ENCODE measurements around the gene PRMT9. TPM values are rescaled to one million over a fixed set of nuclear protein-coding genes. Genes with fewer than 3 reads are reported as not detected.

Gene PRMT9
- total and polyA plus RNA-seq, 9 of the 15 experiments (the other 6 are each of a cell fraction or from before 2014, with no cell fraction given): 3.5 to 15.6 (median 7.2) TPM

GRCh38 chr4:147599206-147599605, 84.8 kb downstream of the PRMT9 start:
- WGBS (ENCODE audit: insufficient coverage, low coverage, missing lambda C conversion rate): 0% methylated on average over 1 of the region's 1 CpG
- ATAC-seq (no peak), DNase-seq (ENCODE audit: extremely low read depth in 1 of 4, low spot score in 3 of 4) (no peak), FAIRE-seq (no peak)
- intact Hi-C loops (cut with micrococcal nuclease) (no loop called here), in situ Hi-C loops (cut with MboI) (loop anchor here (10.0 to 25.0 kb wide), 2 partner anchors 434 to 587 kb away; no protein-coding TSS in a partner anchor)
- Histone ChIP-seq H3K79me2 (ENCODE audit: control insufficient read depth, insufficient read depth, low read length) (no peaks in the 10 kb centered on the region), H3K9me3 (replicated peaks; ENCODE audit: control insufficient read depth, insufficient read depth, low read depth, low read length) (no peaks in the 10 kb centered on the region), H3K27ac (ENCODE audit: extremely low read depth, low read depth, low read length) (no peak overlapping the region), H2AFZ (ENCODE audit: low read depth, low read length) (no peak overlapping the region), H3K9me1 (ENCODE audit: control insufficient read depth, insufficient read depth, low read length) (no peaks in the 10 kb centered on the region), H4K20me1 (replicated peaks; ENCODE audit: control insufficient read depth, insufficient read depth, low read length) (no peaks in the 10 kb centered on the region), H3K27me3 (ENCODE audit: control insufficient read depth in 2 of 2, insufficient read depth in 2 of 2, low read length in 2 of 2) (peaks cover 0 to 12% of the 10 kb centered on the region in 2 experiments; a peak in 1 of 5 replicates), H3K9ac (ENCODE audit: insufficient read depth in 1 of 2, low read depth in 2 of 2, low read length in 2 of 2) (no peak overlapping the region), H3K4me1 (replicated peaks in 1 of 2; ENCODE audit: control insufficient read depth in 2 of 2, insufficient read depth in 2 of 2, low read length in 2 of 2) (no peaks in the 10 kb centered on the region), H3K36me3 (ENCODE audit: control insufficient read depth, insufficient read depth, low read length) (no peaks in the 10 kb centered on the region), H3K4me3 (no peak overlapping the region), H3K4me2 (ENCODE audit: insufficient read depth, low read length) (no peak overlapping the region)
- ChIA-PET CTCF (ENCODE audit: low intra/inter-chr PET ratio) (no interaction called here), POLR2A (interaction anchor here (1.2 kb wide), 2 partner anchors 18 to 21 kb away, joined by 3 to 5 read pairs; partner anchors contain the start of gene TMEM184C)
- TF ChIP-seq ERF (CRISPR knock-in tag; IDR thresholded peaks at IDR 0.05) (no peak), TFAP4 (CRISPR knock-in tag; IDR thresholded peaks at IDR 0.05; ENCODE audit: borderline replicate concordance) (no peak), PHB2 (IDR thresholded peaks at IDR 0.05; ENCODE audit: low read depth) (no peak), POLR2G (IDR thresholded peaks at IDR 0.05; ENCODE audit: low read depth, low read length) (no peak), RBM15 (IDR thresholded peaks at IDR 0.05; ENCODE audit: insufficient read depth, low read length) (no peak), NFRKB (IDR thresholded peaks at IDR 0.05; ENCODE audit: low read depth) (no peak), SNRNP70 (optimal IDR thresholded peaks at IDR 0.05; ENCODE audit: low read depth, low read length) (no peak)
- no TSS peak for BruUV-seq (replicated peaks)

Data from K562 (cell line).